HepG2 (cell line): ENCODE measurements around the gene STX12. TPM values are rescaled to one million over a fixed set of nuclear protein-coding genes. Genes with fewer than 3 reads are reported as not detected.
A peak's percentile ranks its signal among the peaks of the same experiment; 100 is the strongest.

Source experiments
- CAMTA2 ChIP-seq: sonication (generic); formaldehyde crosslinking; IDR thresholded peaks from 2 replicates; pipeline ENCODE4 v1.4.0; 2020; ENCODE audit warnings: mild to moderate bottlenecking, missing genetic modification reagents, borderline replicate concordance
- ELK4 ChIP-seq: sonication (generic); formaldehyde crosslinking; IDR thresholded peaks from 2 replicates; pipeline ENCODE4 v1.9.0; 2021; ENCODE audit warnings: missing genetic modification reagents, borderline replicate concordance
- FOXK2 ChIP-seq: fragments of 450-650 bp; IDR thresholded peaks from 2 replicates; pipeline ENCODE4 v1.6.1; 2016
- HES4 ChIP-seq: sonication (generic); formaldehyde crosslinking; IDR thresholded peaks from 2 replicates; pipeline ENCODE4 v1.9.0; 2021; ENCODE audit warnings: mild to moderate bottlenecking, missing genetic modification reagents, borderline replicate concordance
- MZF1 ChIP-seq: sonication (generic); formaldehyde crosslinking; IDR thresholded peaks from 2 replicates; pipeline ENCODE4 v1.8.1; 2023; ENCODE audit warnings: mild to moderate bottlenecking, missing genetic modification reagents, borderline replicate concordance
- RAD51 ChIP-seq: fragments of 450-650 bp; IDR thresholded peaks from 2 replicates; pipeline ENCODE4 v1.6.1; 2016; ENCODE audit warnings: borderline replicate concordance
- SKI ChIP-seq: fragments of 450-650 bp; IDR thresholded peaks from one replicate; pipeline ENCODE4 v1.6.1; 2018; ENCODE audit warnings: mild to moderate bottlenecking; ENCODE audit not compliant: partially characterized antibody
- SMC3 ChIP-seq: IDR thresholded peaks from 2 replicates; pipeline ENCODE4 v1.6.1; 2011; ENCODE audit warnings: low read length, improper control_type of control experiment
- TAF15 ChIP-seq: fragments of 200-400 bp; formaldehyde crosslinking; IDR thresholded peaks from one replicate; pipeline ENCODE4 v1.6.1; 2018; ENCODE audit warnings: mild to moderate bottlenecking, low read depth, low read length; ENCODE audit not compliant: poor library complexity, severe bottlenecking
- TERF1 ChIP-seq: sonication (generic); formaldehyde crosslinking; IDR thresholded peaks from 2 replicates; pipeline ENCODE4 v1.8.0; 2022; ENCODE audit warnings: mild to moderate bottlenecking, missing genetic modification reagents, moderate library complexity
- YEATS2 ChIP-seq: sonication (generic); formaldehyde crosslinking; IDR thresholded peaks from 2 replicates; pipeline ENCODE4 v1.4.0; 2020; ENCODE audit warnings: missing genetic modification reagents, borderline replicate concordance
- ZC3H4 ChIP-seq: sonication (generic); formaldehyde crosslinking; IDR thresholded peaks from 2 replicates; pipeline ENCODE4 v1.4.0; 2020; ENCODE audit warnings: missing genetic modification reagents, borderline replicate concordance
- ZNF20 ChIP-seq: sonication (generic); formaldehyde crosslinking; IDR thresholded peaks from 2 replicates; pipeline ENCODE4 v1.4.0; 2020; ENCODE audit warnings: mild to moderate bottlenecking, moderate library complexity, missing genetic modification reagents
- ZNF225 ChIP-seq: sonication (generic); formaldehyde crosslinking; IDR thresholded peaks from 2 replicates; pipeline ENCODE4 v1.4.0; 2020; ENCODE audit warnings: mild to moderate bottlenecking, missing genetic modification reagents
- ZNF3 ChIP-seq: IDR thresholded peaks from 2 replicates; pipeline ENCODE4 v1.7.0; 2017; ENCODE audit warnings: inconsistent platforms
- ZNF317 ChIP-seq: sonication (generic); formaldehyde crosslinking; IDR thresholded peaks from 2 replicates; pipeline ENCODE4 v1.5.0; 2020; ENCODE audit warnings: mild to moderate bottlenecking, missing genetic modification reagents
- ZNF44 ChIP-seq: sonication (generic); formaldehyde crosslinking; IDR thresholded peaks from 2 replicates; pipeline ENCODE4 v1.5.1; 2020; ENCODE audit warnings: mild to moderate bottlenecking, missing genetic modification reagents
- ZNF562 ChIP-seq: sonication (generic); formaldehyde crosslinking; IDR thresholded peaks from 2 replicates; pipeline ENCODE4 v1.8.0; 2022; ENCODE audit warnings: missing genetic modification reagents, borderline replicate concordance
- polyA plus RNA-seq, 8 experiments: library from polyadenylated mRNA; depleted of rRNA in 3 of 8; stranded (reverse) in 7 of 8; unstranded in 1 of 8; fragments of >200 nt; fragmentation: Illumina TruSeq in 4 of 8; extraction: Trizol in 4 of 8; gene quantifications; 2 replicates each; pipeline versions ENCODE4 v1.2.1 to v1.2.3, GENCODE V29; 2011 to 2016; ENCODE audit warnings: low read depth in 4 of 8, missing spikeins in 1 of 8, mixed read lengths in 1 of 8; ENCODE audit not compliant: insufficient read depth in 1 of 8
- total RNA-seq, 5 experiments: library from RNA; depleted of rRNA; stranded (reverse); fragments of >200 nt; fragmentation: Illumina TruSeq; extraction: Trizol; gene quantifications; 2 replicates each; pipeline ENCODE4 v1.2.3, GENCODE V29; 2016; ENCODE audit warnings: low read depth in 1 of 5
- TF ChIP-seq, protein P1 (sequence below): sonication (generic); formaldehyde crosslinking; IDR thresholded peaks from 2 replicates; pipeline ENCODE4 v1.4.0; 2020; ENCODE audit warnings: missing genetic modification reagents, mild to moderate bottlenecking, borderline replicate concordance
- TF ChIP-seq, protein P2 (sequence below): sonication (generic); formaldehyde crosslinking; IDR thresholded peaks from 2 replicates; pipeline ENCODE4 v1.4.0; 2020; ENCODE audit warnings: missing genetic modification reagents, borderline replicate concordance
- TF ChIP-seq, protein P3 (sequence below): sonication (generic); formaldehyde crosslinking; IDR thresholded peaks from 2 replicates; pipeline ENCODE4 v1.5.0; 2020; ENCODE audit warnings: mild to moderate bottlenecking, missing genetic modification reagents

The STX12 gene
- total and polyA plus RNA-seq, 2 of the 13 experiments (the other 11 are each of a cell fraction or from before 2014, with no cell fraction given), result 9.0 to 19.7 TPM

GRCh38 chr1:27816921-27817630 is 44.1 kb downstream of the STX12 start (continued):
- TF ChIP-seq ELK4, result no peak
- no peak for TF ChIP-seq ZNF317
- TF ChIP-seq HES4, result no peak
- TF ChIP-seq, protein P1, sequence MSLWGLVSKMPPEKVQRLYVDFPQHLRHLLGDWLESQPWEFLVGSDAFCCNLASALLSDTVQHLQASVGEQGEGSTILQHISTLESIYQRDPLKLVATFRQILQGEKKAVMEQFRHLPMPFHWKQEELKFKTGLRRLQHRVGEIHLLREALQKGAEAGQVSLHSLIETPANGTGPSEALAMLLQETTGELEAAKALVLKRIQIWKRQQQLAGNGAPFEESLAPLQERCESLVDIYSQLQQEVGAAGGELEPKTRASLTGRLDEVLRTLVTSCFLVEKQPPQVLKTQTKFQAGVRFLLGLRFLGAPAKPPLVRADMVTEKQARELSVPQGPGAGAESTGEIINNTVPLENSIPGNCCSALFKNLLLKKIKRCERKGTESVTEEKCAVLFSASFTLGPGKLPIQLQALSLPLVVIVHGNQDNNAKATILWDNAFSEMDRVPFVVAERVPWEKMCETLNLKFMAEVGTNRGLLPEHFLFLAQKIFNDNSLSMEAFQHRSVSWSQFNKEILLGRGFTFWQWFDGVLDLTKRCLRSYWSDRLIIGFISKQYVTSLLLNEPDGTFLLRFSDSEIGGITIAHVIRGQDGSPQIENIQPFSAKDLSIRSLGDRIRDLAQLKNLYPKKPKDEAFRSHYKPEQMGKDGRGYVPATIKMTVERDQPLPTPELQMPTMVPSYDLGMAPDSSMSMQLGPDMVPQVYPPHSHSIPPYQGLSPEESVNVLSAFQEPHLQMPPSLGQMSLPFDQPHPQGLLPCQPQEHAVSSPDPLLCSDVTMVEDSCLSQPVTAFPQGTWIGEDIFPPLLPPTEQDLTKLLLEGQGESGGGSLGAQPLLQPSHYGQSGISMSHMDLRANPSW (CRISPR knock-in tag), result no peak
- TF ChIP-seq ZNF20 (CRISPR knock-in tag), result no peak
- no peak for TF ChIP-seq SKI
- TF ChIP-seq TERF1 (CRISPR knock-in tag), result no peak
- no peak for TF ChIP-seq TAF15
- no peak for TF ChIP-seq CAMTA2 (CRISPR knock-in tag)
- TF ChIP-seq ZNF562 (CRISPR knock-in tag), result no peak
- TF ChIP-seq SMC3, result peak; percentile 17; the same call in 1 of the 2 replicates
- no peak for TF ChIP-seq ZNF225 (CRISPR knock-in tag)
- TF ChIP-seq ZNF44, result no peak
- TF ChIP-seq MZF1 (CRISPR knock-in tag), result no peak
- TF ChIP-seq, protein P2, sequence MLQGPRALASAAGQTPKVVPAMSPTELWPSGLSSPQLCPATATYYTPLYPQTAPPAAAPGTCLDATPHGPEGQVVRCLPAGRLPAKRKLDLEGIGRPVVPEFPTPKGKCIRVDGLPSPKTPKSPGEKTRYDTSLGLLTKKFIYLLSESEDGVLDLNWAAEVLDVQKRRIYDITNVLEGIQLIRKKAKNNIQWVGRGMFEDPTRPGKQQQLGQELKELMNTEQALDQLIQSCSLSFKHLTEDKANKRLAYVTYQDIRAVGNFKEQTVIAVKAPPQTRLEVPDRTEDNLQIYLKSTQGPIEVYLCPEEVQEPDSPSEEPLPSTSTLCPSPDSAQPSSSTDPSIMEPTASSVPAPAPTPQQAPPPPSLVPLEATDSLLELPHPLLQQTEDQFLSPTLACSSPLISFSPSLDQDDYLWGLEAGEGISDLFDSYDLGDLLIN (CRISPR knock-in tag), result no peak
- TF ChIP-seq ZC3H4 (CRISPR knock-in tag), result no peak
- peak; percentile 83 for TF ChIP-seq FOXK2
- no peak; the same call in 1 of the 2 replicates for TF ChIP-seq YEATS2
- peak; percentile 93 for TF ChIP-seq ZNF3 (CRISPR knock-in tag)
- TF ChIP-seq, protein P3, sequence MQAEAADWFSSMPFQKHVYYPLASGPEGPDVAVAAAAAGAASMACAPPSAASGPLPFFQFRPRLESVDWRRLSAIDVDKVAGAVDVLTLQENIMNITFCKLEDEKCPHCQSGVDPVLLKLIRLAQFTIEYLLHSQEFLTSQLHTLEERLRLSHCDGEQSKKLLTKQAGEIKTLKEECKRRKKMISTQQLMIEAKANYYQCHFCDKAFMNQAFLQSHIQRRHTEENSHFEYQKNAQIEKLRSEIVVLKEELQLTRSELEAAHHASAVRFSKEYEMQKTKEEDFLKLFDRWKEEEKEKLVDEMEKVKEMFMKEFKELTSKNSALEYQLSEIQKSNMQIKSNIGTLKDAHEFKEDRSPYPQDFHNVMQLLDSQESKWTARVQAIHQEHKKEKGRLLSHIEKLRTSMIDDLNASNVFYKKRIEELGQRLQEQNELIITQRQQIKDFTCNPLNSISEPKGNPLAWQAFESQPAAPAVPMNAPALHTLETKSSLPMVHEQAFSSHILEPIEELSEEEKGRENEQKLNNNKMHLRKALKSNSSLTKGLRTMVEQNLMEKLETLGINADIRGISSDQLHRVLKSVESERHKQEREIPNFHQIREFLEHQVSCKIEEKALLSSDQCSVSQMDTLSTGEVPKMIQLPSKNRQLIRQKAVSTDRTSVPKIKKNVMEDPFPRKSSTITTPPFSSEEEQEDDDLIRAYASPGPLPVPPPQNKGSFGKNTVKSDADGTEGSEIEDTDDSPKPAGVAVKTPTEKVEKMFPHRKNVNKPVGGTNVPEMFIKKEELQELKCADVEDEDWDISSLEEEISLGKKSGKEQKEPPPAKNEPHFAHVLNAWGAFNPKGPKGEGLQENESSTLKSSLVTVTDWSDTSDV (CRISPR knock-in tag), result no peak
- 0 out of 2 replicates have a peak, but pooled peaks have one; percentile 10 for TF ChIP-seq RAD51
